Measurements from ENCODE around the gene GGT6.

GRCh38 chr17:4607773-4608187 is 47.4 kb upstream of the GGT6 start:
- TF ChIP-seq CTCF (IDR thresholded peaks at IDR 0.05; ENCODE audit: low read depth, low read length) (no peak), EZH2phosphoT487 (IDR thresholded peaks at IDR 0.05; ENCODE audit: low read depth) (no peak)

All from OCI-LY3 (cell line).